Measurements from ENCODE around the gene IL23R. TPM values are rescaled to one million over a fixed set of nuclear protein-coding genes. Genes with fewer than 3 reads are reported as not detected.

The IL23R gene
- total and polyA plus RNA-seq, 2 of the 13 experiments (the other 11 are each of a cell fraction or from before 2014, with no cell fraction given) = not detected

DNA sequence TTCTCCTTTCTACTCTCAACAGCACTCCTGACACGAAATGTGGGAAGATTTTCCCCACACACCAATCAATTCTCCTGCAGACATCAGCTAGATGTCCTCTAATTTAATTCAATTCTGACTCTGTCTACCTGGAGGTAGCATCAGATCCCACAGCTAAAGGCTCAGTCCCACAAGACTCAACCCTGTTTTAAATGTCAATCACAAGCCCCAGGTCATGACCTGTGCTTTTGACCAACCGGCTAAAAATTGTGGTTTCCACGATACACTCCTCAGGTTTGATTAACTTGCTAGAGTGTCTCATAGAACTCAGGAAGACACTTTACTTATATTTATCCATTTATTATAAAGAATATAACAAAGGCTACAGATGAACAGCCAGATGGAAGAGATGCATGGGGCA, 27.4 kb downstream of the IL23R start:
- ATAC-seq (no peak), FAIRE-seq (no peak), DNase-seq (ENCODE audit: low spot score) (no peak)
- H3K4me2 ChIP-seq (ENCODE audit: low read depth, low read length) = no peak overlapping the region
- H3K27me3 ChIP-seq (ENCODE audit: control insufficient read depth in 1 of 2, insufficient read depth in 2 of 2, low read length in 2 of 2) = no peaks in the 10 kb centered on the region
- no TSS peak for BruUV-seq (replicated peaks)
- intact Hi-C loops (cut with micrococcal nuclease; ENCODE audit: unreplicated experiment) (no loop called here), in situ Hi-C loops (cut with HindIII; ENCODE audit: extremely low pct_ligation_motif_present, low pct_unique_long_range_greater_than_20kb) (no loop called here)
- no peak overlapping the region for H2AFZ ChIP-seq (ENCODE audit: low read length)
- H3K27ac ChIP-seq (ENCODE audit: extremely low read length, insufficient read depth, low read length) = no peak overlapping the region
- 20% methylated on average over 3 of the region's 3 CpGs for WGBS (ENCODE audit: low lambda C conversion rate)
- TF ChIP-seq CAMTA2 (CRISPR knock-in tag; IDR thresholded peaks at IDR 0.05; ENCODE audit: borderline replicate concordance) (no peak), NCOA5 (CRISPR knock-in tag; IDR thresholded peaks at IDR 0.05) (no peak), PPARG (CRISPR knock-in tag; conservative IDR thresholded peaks at IDR 0.05) (no peak), HIVEP1 (CRISPR knock-in tag; IDR thresholded peaks at IDR 0.05) (no peak), EP300 (IDR thresholded peaks at IDR 0.05; ENCODE audit: low read depth in 2 of 2, low read length in 2 of 2) (no peak), EP300 (CRISPR knock-in tag; IDR thresholded peaks at IDR 0.05; ENCODE audit: borderline replicate concordance) (no peak), ZNF629 (CRISPR knock-in tag; conservative IDR thresholded peaks at IDR 0.05) (no peak)
- TF ChIP-seq, protein P1, sequence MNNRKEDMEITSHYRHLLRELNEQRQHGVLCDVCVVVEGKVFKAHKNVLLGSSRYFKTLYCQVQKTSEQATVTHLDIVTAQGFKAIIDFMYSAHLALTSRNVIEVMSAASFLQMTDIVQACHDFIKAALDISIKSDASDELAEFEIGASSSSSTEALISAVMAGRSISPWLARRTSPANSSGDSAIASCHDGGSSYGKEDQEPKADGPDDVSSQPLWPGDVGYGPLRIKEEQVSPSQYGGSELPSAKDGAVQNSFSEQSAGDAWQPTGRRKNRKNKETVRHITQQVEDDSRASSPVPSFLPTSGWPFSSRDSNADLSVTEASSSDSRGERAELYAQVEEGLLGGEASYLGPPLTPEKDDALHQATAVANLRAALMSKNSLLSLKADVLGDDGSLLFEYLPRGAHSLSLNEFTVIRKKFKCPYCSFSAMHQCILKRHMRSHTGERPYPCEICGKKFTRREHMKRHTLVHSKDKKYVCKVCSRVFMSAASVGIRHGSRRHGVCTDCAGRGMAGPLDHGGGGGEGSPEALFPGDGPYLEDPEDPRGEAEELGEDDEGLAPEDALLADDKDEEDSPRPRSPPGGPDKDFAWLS (CRISPR knock-in tag; IDR thresholded peaks at IDR 0.05; ENCODE audit: borderline replicate concordance) = no peak
- TF ChIP-seq, protein P2, sequence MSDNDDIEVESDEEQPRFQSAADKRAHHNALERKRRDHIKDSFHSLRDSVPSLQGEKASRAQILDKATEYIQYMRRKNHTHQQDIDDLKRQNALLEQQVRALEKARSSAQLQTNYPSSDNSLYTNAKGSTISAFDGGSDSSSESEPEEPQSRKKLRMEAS (IDR thresholded peaks at IDR 0.05) = no peak
- no peaks in the 10 kb centered on the region for H3K4me1 ChIP-seq (ENCODE audit: insufficient read depth, low read length)
- H3K4me3 ChIP-seq (replicated peaks in 1 of 3; ENCODE audit: insufficient read depth in 1 of 3, low read depth in 2 of 3, low read length in 3 of 3) = no peak overlapping the region
- H3K36me3 ChIP-seq (replicated peaks in 1 of 2; ENCODE audit: control insufficient read depth in 1 of 2, insufficient read depth in 2 of 2, low read length in 2 of 2) = no peaks in the 10 kb centered on the region
- no peaks in the 10 kb centered on the region for H4K20me1 ChIP-seq (ENCODE audit: insufficient read depth, low read length)
- no peaks in the 10 kb centered on the region for H3K79me2 ChIP-seq (ENCODE audit: insufficient read depth, low read length)
- H3K9me3 ChIP-seq (ENCODE audit: low read length) = no peaks in the 10 kb centered on the region
- POLR2A ChIA-PET = no interaction called here
- H3K9ac ChIP-seq (ENCODE audit: insufficient read depth, low read depth, low read length) = no peak overlapping the region
- CTCF ChIA-PET (ENCODE audit: low intra/inter-chr PET ratio, low total read pairs) = no interaction called here
